ENCODE data around the gene REG4.

Gene REG4

GRCh38 chr1:119779869-119780356 lies 31.3 kb downstream of the REG4 start:
- DNase-seq (ENCODE audit: low read depth in 2 of 2), result no peak

GRCh38 chr1:119778886-119779560 lies 32.2 kb downstream of the REG4 start:
- no peak for DNase-seq (ENCODE audit: low read depth in 2 of 2)

- no peak for DNase-seq (ENCODE audit: low read depth in 2 of 2)
Observed at GRCh38 chr1:119778359-119778758, 32.9 kb downstream of the REG4 start.

GRCh38 chr1:119774746-119775490 lies 36.3 kb downstream of the REG4 start:
- DNase-seq (ENCODE audit: low read depth in 2 of 2), result no peak

- no peak for DNase-seq (ENCODE audit: low read depth in 2 of 2)
Observed at GRCh38 chr1:119773711-119774241, 37.5 kb downstream of the REG4 start.

- no peak for DNase-seq (ENCODE audit: low read depth in 2 of 2)
Observed at GRCh38 chr1:119772298-119772697, 39.0 kb downstream of the REG4 start.

- no peak for DNase-seq (ENCODE audit: low read depth in 2 of 2)
Observed at GRCh38 chr1:119771770-119772169, 39.5 kb downstream of the REG4 start.

- no peak for DNase-seq (ENCODE audit: low read depth in 2 of 2)
Observed at GRCh38 chr1:119771016-119771415, 40.2 kb downstream of the REG4 start.

GRCh38 chr1:119768778-119769177 lies 42.5 kb downstream of the REG4 start, which contains the start of gene HMGCS2:
Gene HMGCS2 (minus strand): TSS chr1:119768905. CDS start chr1:119768844, 61 bp downstream.
- DNase-seq (ENCODE audit: low read depth in 2 of 2), result no peak

GRCh38 chr1:119767486-119767885 lies 43.8 kb downstream of the REG4 start:
- no peak for DNase-seq (ENCODE audit: low read depth in 2 of 2)

GRCh38 chr1:119766374-119766794 lies 44.9 kb downstream of the REG4 start:
- DNase-seq (ENCODE audit: low read depth in 2 of 2), result no peak

- no peak for DNase-seq (ENCODE audit: low read depth in 2 of 2)
Observed at GRCh38 chr1:119764220-119764619, 47.0 kb downstream of the REG4 start.

GRCh38 chr1:119762953-119763352 lies 48.3 kb downstream of the REG4 start:
- no peak for DNase-seq (ENCODE audit: low read depth in 2 of 2)

- no peak for DNase-seq (ENCODE audit: low read depth in 2 of 2)
Observed at GRCh38 chr1:119762409-119762808, 48.9 kb downstream of the REG4 start.

- no peak for DNase-seq (ENCODE audit: low read depth in 2 of 2)
Observed at GRCh38 chr1:119758584-119758983, 52.7 kb downstream of the REG4 start.

- DNase-seq (ENCODE audit: low read depth in 2 of 2), result no peak
Observed at GRCh38 chr1:119752592-119752991, 58.7 kb downstream of the REG4 start.

GRCh38 chr1:119748040-119748439 lies 63.2 kb downstream of the REG4 start:
- DNase-seq (ENCODE audit: low read depth in 2 of 2), result no peak

- no peak for DNase-seq (ENCODE audit: low read depth in 2 of 2)
Observed at GRCh38 chr1:119747451-119747850, 63.8 kb downstream of the REG4 start.

- no peak for DNase-seq (ENCODE audit: low read depth in 2 of 2)
Observed at GRCh38 chr1:119745034-119745433, 66.2 kb downstream of the REG4 start.

GRCh38 chr1:119744598-119744942 lies 66.7 kb downstream of the REG4 start:
- DNase-seq (ENCODE audit: low read depth in 2 of 2), result no peak
